Activated naive CD8-positive, alpha-beta T cell (primary cell): Measurements from ENCODE around the gene TNS1.
A peak's percentile ranks its signal among the peaks of the same experiment; 100 is the strongest.

ENCODE experiments used
- H3K27ac Mint-ChIP-seq: one replicate; pipeline ENCODE4 v1.8.0; 2021; ENCODE audit warnings: mixed read lengths
- H3K27me3 Mint-ChIP-seq: one replicate; pipeline ENCODE4 v1.8.0; 2021; ENCODE audit warnings: mixed read lengths
- H3K36me3 Mint-ChIP-seq: one replicate; pipeline ENCODE4 v1.8.0; 2021; ENCODE audit warnings: mixed read lengths
- H3K4me1 Mint-ChIP-seq: one replicate; pipeline ENCODE4 v1.8.0; 2021; ENCODE audit warnings: low read depth, mixed read lengths
- H3K4me3 Mint-ChIP-seq: one replicate; pipeline ENCODE4 v1.8.0; 2021; ENCODE audit warnings: mild to moderate bottlenecking, mixed read lengths
- H3K9me3 Mint-ChIP-seq: one replicate; pipeline ENCODE4 v1.8.0; 2021; ENCODE audit warnings: low read depth, mixed read lengths

Gene TNS1

DNA sequence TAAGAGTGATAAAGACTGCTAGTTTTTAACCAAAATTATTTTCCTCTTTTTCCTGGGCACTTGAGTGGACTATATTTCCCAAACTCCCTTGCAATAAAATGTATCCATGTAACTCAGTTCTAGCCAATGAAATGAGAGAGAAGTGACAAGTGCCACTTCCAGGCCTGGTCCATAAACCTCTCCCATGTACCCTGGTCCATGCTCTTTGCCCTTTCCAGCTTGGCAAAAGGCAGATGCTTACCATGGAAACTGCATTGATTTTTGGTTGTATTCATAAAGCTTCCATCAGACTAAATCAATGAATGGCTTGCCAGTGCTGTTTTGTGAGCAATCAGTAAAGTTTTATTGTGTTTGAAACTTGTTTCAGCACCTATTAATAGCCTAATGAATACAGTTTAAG lies 229.3 kb downstream of the TNS1 start:
- H3K4me1 Mint-ChIP-seq = no peaks in the 10 kb centered on the region
- no peaks in the 10 kb centered on the region for H3K36me3 Mint-ChIP-seq
- no peak overlapping the region for H3K4me3 Mint-ChIP-seq
- no peaks in the 10 kb centered on the region for H3K9me3 Mint-ChIP-seq
- no peaks in the 10 kb centered on the region for H3K27me3 Mint-ChIP-seq
- H3K27ac Mint-ChIP-seq = no peak overlapping the region

DNA sequence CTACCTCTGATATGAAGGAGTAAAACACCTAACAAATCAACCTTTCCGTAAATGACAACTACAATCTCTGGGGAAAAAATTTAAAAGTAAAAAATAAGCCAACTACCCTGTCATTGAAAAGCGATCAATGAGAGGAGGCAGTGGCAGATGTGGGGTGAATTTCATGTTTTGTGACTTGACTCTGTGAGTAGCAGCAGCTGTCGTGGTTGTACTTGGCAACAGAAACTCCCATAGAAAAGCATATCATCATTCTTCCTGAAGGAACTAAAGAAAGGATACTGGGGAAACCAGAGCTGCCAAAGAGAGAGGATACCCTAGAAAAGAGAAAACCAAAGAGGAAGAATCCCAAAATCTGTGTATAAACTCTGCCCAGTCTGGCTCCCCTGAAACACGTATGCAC lies 236.4 kb downstream of the TNS1 start:
- Mint-ChIP-seq H3K9me3 (peaks cover 10% of the 10 kb centered on the region), H3K4me1 (no peaks in the 10 kb centered on the region), H3K4me3 (no peak overlapping the region), H3K36me3 (peaks cover 12% of the 10 kb centered on the region), H3K27me3 (no peaks in the 10 kb centered on the region), H3K27ac (no peak overlapping the region)

DNA sequence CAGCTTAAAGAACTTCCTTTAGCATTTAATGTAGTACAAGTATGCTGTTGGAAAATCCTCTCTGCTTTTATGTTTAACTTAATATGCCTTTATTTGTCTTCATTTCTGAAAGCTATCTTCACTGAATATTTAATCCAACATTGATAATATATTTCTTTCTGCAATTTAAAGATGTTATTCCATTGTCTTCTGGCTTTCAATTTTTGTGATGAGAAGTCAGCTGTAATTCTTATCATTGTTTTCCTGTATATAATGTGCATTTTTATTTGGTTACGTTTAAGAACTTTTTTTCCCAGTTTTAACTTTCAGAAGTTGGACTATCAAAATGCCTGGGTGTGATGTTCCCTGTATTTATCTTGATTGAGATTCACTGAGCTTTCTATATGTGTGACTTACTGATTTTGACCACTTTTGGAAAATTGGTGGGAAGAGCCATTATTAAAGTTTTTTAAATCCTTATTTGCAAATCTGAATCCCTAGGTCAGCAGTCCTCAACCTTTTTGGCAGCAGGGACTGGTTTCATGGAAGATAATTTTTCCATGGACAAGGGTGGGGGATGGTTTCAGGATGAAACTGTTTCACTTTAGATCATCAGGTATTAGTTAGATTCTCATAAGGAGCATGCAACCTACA lies 241.0 kb downstream of the TNS1 start:
- Mint-ChIP-seq H3K4me3 (no peak overlapping the region), H3K4me1 (peaks cover 4% of the 10 kb centered on the region), H3K27me3 (no peaks in the 10 kb centered on the region), H3K36me3 (peaks cover 19% of the 10 kb centered on the region), H3K27ac (no peak overlapping the region), H3K9me3 (peaks cover 10% of the 10 kb centered on the region)

DNA sequence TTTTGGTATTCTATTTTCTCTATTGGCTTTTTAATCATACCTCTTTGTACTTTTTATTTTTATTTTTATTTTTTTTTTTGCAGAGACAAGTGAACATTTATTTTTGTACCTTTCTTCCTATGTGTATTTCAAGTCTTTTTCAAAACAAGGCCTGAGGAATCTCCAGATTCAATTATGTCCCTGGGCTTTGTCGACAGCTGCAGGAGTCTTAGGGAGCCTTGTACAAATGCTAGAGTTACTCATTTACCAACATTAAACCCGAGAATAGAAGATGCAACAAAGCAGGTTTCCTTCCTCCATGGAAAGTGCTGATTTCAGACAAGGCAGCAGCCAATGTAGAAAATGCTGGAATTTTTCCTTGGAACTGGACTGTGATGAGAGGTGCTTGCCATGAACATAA lies 242.8 kb downstream of the TNS1 start:
- Mint-ChIP-seq H3K4me1 (peaks cover 20% of the 10 kb centered on the region), H3K27ac (no peak overlapping the region), H3K27me3 (no peaks in the 10 kb centered on the region), H3K9me3 (peaks cover 10% of the 10 kb centered on the region), H3K36me3 (peaks cover 19% of the 10 kb centered on the region), H3K4me3 (no peak overlapping the region)

DNA sequence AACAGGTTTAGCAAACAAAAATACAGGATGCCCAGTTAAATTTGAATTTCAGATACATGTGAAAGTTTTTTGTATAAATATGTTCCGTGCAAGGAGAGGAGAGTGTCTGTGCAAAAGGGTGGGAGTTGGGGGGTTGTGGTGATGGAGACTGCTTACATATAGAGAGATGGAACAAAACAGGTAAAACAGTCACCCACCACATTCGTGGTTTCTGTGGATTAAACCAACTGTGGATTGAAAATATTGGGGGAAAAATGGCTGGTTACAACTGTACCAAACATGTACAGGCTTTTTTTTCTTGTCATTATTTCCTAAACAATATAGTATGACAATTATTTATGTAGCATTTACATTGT lies 245.7 kb downstream of the TNS1 start:
- Mint-ChIP-seq H3K27me3 (no peaks in the 10 kb centered on the region), H3K27ac (peak overlapping the region; percentile 70), H3K9me3 (peaks cover 5% of the 10 kb centered on the region), H3K4me3 (peak overlapping the region; percentile 53), H3K36me3 (peaks cover 11% of the 10 kb centered on the region), H3K4me1 (peaks cover 31% of the 10 kb centered on the region)

DNA sequence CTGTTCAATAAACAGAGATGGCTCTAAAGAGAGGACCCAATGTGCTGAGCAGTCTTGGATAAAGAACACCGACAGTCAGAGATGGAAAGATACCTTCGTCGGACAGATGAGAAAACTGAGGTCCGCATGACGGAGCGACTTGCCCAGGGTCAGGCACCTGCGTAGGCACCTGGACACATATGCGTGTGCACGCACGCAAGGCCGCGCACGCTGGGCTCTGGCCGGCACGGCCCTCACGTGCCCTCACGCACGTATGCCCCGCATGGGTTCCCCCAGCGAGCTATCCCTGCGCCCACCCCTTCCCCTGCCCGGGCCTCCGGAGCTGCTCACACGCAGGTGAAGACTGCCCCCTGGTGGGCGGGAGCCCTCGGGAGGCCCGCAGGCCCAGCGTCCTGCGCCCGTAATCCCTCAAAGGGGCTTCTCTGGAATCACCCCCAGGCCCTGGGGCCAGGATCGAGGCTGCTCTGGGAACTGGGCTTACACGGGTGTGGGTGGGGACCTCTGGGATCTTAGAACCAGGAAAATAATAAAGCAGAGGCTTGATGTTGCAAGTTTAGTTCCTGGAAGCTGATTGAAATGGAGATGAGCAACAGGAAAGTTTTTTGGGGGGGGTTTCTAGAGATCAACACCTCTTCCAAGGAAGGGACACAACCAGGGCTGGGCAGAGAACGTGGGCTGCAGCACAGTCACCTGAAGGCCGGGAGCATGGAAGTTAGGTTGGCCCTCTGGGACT lies 246.3 kb downstream of the TNS1 start:
- H3K27me3 Mint-ChIP-seq = no peaks in the 10 kb centered on the region
- H3K27ac Mint-ChIP-seq = peak overlapping the region; percentile 70
- peaks cover 32% of the 10 kb centered on the region for H3K4me1 Mint-ChIP-seq
- H3K36me3 Mint-ChIP-seq = peaks cover 7% of the 10 kb centered on the region
- H3K4me3 Mint-ChIP-seq = peak overlapping the region; percentile 69
- peaks cover under 1% of the 10 kb centered on the region for H3K9me3 Mint-ChIP-seq

DNA sequence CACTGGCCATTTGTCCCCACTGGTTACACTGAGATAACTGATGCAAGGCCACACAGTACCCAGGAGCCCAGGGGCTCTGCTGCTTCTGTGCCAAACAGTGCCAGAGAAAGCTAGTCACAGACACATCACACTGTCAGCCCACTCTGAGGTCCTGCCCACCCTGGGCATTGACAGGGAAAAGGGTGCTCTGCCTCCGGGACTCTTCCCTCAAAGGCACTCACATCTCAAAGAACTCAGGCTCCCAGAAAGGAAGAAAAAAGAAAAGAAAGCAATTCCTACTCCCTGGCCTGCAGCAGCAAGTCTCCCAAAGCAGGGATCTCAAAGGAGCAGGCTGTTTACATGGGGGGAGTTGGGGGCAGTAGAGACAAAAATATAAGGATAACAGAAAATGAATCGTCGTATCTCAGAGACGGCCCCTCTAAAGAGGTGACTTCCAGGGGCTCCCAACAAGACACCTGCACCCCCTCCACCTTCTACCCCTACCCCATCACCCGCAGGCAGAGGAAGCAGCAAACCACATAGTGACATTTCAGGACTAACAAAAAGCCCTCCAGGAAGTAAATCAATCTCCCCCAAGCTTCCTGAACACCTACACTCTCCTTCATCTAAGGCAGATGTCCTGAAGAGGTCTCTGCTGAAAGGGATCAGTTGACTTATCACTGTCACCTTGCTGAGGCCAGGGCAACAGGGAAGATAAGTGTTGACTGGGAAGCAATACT lies 247.6 kb downstream of the TNS1 start:
- peak overlapping the region; percentile 28 for H3K4me3 Mint-ChIP-seq
- no peaks in the 10 kb centered on the region for H3K9me3 Mint-ChIP-seq
- H3K4me1 Mint-ChIP-seq = peaks cover 32% of the 10 kb centered on the region
- no peaks in the 10 kb centered on the region for H3K27me3 Mint-ChIP-seq
- H3K27ac Mint-ChIP-seq = peak overlapping the region; percentile 64
- H3K36me3 Mint-ChIP-seq = peaks cover 4% of the 10 kb centered on the region

DNA sequence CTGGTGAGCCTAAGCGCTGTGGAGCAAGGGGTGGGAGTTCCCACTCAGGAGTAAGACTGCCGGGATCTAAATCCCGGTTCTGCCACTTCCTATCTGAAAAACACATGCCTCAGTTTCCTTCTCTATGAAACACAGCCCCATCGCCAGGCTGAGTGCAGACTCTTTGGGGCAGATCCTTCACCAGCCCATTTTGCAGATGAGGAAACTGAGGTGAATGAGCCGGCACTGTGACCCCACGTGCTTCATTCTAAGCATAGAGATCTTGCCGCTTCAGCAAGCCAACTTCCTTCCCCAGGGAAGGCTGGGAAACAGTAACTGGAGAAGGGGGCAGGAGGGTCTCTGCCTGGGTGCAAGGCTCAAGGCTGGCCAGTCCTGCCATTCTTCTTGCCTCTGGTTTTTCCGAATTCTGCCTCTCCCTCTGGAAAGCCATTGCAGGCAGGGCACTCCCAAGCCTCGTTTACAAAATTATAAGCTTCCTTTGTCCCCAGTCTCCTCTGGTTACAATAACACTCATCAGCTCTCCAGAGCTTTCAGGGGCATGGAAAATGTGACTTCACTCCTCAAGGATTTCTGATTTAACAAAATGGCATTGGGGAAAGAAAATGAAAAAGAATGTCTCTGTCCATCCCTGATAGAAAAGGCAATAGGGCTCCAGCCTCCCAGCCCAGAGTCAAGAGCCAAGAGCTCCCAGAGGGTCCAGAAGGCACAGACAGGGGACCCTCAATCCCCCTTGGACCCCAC lies 249.2 kb downstream of the TNS1 start:
- no peak overlapping the region for H3K27ac Mint-ChIP-seq
- H3K36me3 Mint-ChIP-seq = no peaks in the 10 kb centered on the region
- H3K27me3 Mint-ChIP-seq = no peaks in the 10 kb centered on the region
- H3K4me1 Mint-ChIP-seq = peaks cover 32% of the 10 kb centered on the region
- no peak overlapping the region for H3K4me3 Mint-ChIP-seq
- no peaks in the 10 kb centered on the region for H3K9me3 Mint-ChIP-seq

DNA sequence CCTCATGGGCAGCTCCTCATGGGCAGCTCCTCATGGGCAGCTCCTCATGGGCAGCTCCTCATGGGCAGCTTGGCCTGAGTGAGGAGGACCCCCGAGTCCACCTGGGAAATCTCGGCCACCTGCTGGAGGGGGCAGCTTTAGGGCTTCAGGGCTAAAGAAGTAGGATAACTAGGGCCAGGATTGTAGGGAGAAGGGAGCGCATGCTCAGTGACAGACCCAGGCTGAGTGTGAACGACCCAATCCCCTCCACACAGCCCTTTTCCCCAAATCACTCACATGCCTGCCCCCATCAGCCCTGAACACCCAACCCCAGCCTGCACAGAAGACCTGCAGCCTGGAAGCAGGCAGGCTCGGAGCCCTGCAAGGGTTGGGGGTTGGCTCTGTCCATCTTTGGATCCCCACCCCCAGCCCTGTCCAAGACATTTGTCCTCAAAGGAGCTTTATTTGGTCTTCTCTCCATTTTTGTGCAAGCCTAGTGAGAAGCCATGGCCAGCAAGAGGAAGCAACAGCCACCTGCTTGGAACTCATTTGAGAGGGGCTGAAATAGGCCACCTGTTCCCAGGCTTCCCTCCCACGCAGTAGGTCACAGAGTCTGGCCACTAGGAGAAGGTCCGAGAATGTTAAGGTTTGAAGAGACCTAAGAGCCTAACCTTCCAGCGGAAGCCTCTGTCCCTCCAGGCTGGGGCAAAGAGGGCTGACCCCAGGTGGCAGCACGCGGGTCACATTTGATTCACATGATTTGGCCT lies 249.9 kb downstream of the TNS1 start:
- Mint-ChIP-seq H3K4me1 (peaks cover 32% of the 10 kb centered on the region), H3K27me3 (no peaks in the 10 kb centered on the region), H3K4me3 (no peak overlapping the region), H3K27ac (no peak overlapping the region), H3K36me3 (no peaks in the 10 kb centered on the region), H3K9me3 (no peaks in the 10 kb centered on the region)

DNA sequence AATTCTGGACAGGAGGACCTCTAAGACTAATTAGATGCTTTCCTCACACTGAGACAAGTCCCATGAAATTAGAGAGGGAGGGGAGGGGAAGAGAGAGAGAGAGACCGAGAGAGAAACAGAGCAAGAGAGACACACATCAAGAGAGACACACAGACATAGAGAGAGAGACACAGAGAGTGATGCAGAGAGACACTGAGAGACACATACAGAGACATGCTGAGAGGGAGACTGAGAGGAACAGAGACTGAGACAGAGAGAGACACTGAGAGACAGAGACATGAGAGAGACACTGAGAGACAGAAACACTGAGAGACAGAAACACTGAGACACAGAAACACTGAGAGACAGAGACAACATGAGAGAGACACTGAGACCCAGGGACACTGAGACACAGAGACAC lies 250.8 kb downstream of the TNS1 start:
- Mint-ChIP-seq H3K27ac (no peak overlapping the region), H3K27me3 (no peaks in the 10 kb centered on the region), H3K9me3 (no peaks in the 10 kb centered on the region), H3K36me3 (no peaks in the 10 kb centered on the region), H3K4me1 (peaks cover 30% of the 10 kb centered on the region), H3K4me3 (no peak overlapping the region)

DNA sequence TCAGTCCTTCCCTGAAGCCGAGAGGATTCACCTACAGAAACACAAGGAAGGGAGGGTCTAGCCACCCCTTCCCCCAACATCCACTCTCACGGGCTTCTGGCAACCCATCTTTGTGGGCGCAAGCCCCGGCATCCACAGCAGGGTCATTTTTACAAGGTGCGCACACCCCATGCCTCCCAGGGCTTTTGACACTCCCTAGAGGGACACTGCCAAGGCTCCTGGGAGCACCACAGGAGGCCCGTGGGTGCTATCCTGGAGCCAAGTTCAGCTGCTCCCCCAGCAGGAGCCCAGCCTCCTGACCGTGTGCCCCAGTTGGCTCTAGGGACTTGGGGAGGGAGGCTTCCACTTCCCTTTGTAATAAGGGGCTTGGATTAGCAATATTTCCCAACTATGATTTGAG lies 251.6 kb downstream of the TNS1 start:
- H3K36me3 Mint-ChIP-seq = no peaks in the 10 kb centered on the region
- peaks cover 24% of the 10 kb centered on the region for H3K4me1 Mint-ChIP-seq
- no peak overlapping the region for H3K4me3 Mint-ChIP-seq
- H3K27me3 Mint-ChIP-seq = no peaks in the 10 kb centered on the region
- H3K9me3 Mint-ChIP-seq = no peaks in the 10 kb centered on the region
- no peak overlapping the region for H3K27ac Mint-ChIP-seq
